H1 (cell line): ENCODE measurements around the gene R3HDM2. TPM values are rescaled to one million over a fixed set of nuclear protein-coding genes. Genes with fewer than 3 reads are reported as not detected.

Experiments
- NRF1 ChIP-seq: IDR thresholded peaks from 2 replicates; pipeline ENCODE4 v1.6.1; 2011; ENCODE audit warnings: mild to moderate bottlenecking, low read depth, low read length, improper control_type of control experiment
- SIN3A ChIP-seq, 2 experiments: IDR thresholded peaks in 1 of 2; conservative IDR thresholded peaks in 1 of 2; 2 replicates each; pipeline ENCODE4 v1.6.1; 2011 to 2012; ENCODE audit warnings: low read length in 2 of 2, improper control_type of control experiment in 1 of 2, low read depth in 1 of 2, mild to moderate bottlenecking in 1 of 2
- polyA plus RNA-seq, 7 experiments: library from polyadenylated mRNA; depleted of rRNA in 3 of 7; stranded (reverse) in 5 of 7; unstranded in 2 of 7; fragments of >200 nt in 5 of 7; fragments of 200-250 nt in 2 of 7; gene quantifications; 1 replicate in 5 of 7; 2 replicates in 1 of 7; 4 replicates in 1 of 7; pipeline versions ENCODE4 v1.2.1 to v1.2.3, GENCODE V29; 2011 to 2013; ENCODE audit warnings: missing spikeins in 2 of 7, mixed read lengths in 2 of 7
- total RNA-seq: library from RNA; stranded (reverse); fragmentation: NEBNext Ultra II Directional; extraction: Animal tissue kit (Norgen Biotek cat#: 25700); gene quantifications from 2 replicates; pipeline ENCODE4 v1.2.1, GENCODE V29; 2021

The R3HDM2 gene
- total and polyA plus RNA-seq, 2 of the 8 experiments (the other 6 are each of a cell fraction or from before 2014, with no cell fraction given): 25.6 to 27.0 TPM

DNA sequence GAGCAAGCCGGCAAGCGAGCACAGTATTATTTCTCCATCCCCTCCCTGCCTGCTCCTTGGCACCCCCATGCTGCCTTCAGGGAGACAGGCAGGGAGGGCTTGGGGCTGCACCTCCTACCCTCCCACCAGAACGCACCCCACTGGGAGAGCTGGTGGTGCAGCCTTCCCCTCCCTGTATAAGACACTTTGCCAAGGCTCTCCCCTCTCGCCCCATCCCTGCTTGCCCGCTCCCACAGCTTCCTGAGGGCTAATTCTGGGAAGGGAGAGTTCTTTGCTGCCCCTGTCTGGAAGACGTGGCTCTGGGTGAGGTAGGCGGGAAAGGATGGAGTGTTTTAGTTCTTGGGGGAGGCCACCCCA lies 218.2 kb downstream of the R3HDM2 start (continued):
- TF ChIP-seq SIN3A (conservative IDR thresholded peaks at IDR 0.05 in 1 of 2, IDR thresholded peaks at IDR 0.05 in 1 of 2; ENCODE audit: low read depth in 1 of 2, low read length in 2 of 2) (no peak), NRF1 (no peak)
